ENCODE results near the gene PHACTR1.

DNA sequence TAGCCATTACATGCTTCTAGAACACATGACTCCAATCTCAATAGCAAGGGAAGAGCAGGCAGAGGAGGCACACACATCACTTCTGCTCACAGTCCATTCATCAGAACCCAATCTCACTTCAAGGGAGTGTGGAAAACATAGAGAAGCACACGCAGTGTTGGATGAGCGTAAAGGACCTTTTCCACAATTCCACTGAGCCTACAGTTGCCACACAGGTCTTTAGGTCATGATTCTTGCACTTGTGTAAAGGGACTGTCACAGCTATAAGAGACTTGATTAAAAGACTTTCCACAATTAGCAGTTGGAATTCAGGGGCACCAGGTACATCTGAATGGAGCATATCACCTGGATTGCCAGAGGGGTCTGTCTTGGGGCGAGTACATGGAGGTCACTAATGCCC, 525.6 kb downstream of the PHACTR1 start:
- TF ChIP-seq ZNF263 (CRISPR knock-in tag; IDR thresholded peaks at IDR 0.05; ENCODE audit: low read depth) (no peak), CTCF (IDR thresholded peaks at IDR 0.05) (no peak), ZNF121 (CRISPR knock-in tag; IDR thresholded peaks at IDR 0.05) (no peak), PREB (CRISPR knock-in tag; IDR thresholded peaks at IDR 0.05; ENCODE audit: borderline replicate concordance) (no peak), SMAD4 (CRISPR knock-in tag; IDR thresholded peaks at IDR 0.05) (no peak), HMGXB4 (CRISPR knock-in tag; IDR thresholded peaks at IDR 0.05) (no peak), EMX1 (CRISPR knock-in tag; IDR thresholded peaks at IDR 0.05) (no peak), ZBTB21 (CRISPR knock-in tag; IDR thresholded peaks at IDR 0.05; ENCODE audit: borderline replicate concordance) (no peak), NFYB (CRISPR knock-in tag; conservative IDR thresholded peaks at IDR 0.05; ENCODE audit: low read depth) (no peak)
- TF ChIP-seq, protein P1, sequence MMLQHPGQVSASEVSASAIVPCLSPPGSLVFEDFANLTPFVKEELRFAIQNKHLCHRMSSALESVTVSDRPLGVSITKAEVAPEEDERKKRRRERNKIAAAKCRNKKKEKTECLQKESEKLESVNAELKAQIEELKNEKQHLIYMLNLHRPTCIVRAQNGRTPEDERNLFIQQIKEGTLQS (CRISPR knock-in tag; conservative IDR thresholded peaks at IDR 0.05): no peak
- TF ChIP-seq, protein P2, sequence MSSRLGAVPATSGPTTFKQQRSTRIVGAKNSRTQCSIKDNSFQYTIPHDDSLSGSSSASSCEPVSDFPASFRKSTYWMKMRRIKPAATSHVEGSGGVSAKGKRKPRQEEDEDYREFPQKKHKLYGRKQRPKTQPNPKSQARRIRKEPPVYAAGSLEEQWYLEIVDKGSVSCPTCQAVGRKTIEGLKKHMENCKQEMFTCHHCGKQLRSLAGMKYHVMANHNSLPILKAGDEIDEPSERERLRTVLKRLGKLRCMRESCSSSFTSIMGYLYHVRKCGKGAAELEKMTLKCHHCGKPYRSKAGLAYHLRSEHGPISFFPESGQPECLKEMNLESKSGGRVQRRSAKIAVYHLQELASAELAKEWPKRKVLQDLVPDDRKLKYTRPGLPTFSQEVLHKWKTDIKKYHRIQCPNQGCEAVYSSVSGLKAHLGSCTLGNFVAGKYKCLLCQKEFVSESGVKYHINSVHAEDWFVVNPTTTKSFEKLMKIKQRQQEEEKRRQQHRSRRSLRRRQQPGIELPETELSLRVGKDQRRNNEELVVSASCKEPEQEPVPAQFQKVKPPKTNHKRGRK (CRISPR knock-in tag; IDR thresholded peaks at IDR 0.05; ENCODE audit: borderline replicate concordance): no peak

All from WTC11 (cell line).